ENCODE data around the gene FBXO40. TPM values are rescaled to one million over a fixed set of nuclear protein-coding genes. Genes with fewer than 3 reads are reported as not detected.

FBXO40 gene
- total RNA-seq, 1 experiment from 2014 or later, result not detected

GRCh38 chr3:121660356-121661171 is 67.4 kb downstream of the FBXO40 start, which contains the start of gene HCLS1:
HCLS1 (minus strand) TSS chr3:121660903; CDS start chr3:121658347, 2,556 bp downstream.
- ChIA-PET POLR2A (ENCODE audit: unreplicated experiment) (no interaction called here), CTCF (no interaction called here)
- TF ChIP-seq EZH2 (IDR thresholded peaks at IDR 0.05; ENCODE audit: low read depth) (no peak), CTCF (conservative IDR thresholded peaks at IDR 0.05) (no peak)
- BruUV-seq (replicated peaks), result no TSS peak
- intact Hi-C loops (cut with micrococcal nuclease; ENCODE audit: unreplicated experiment), result loop anchor here (5.0 kb wide), 1 partner anchor 697 kb away; no protein-coding TSS in a partner anchor
- Histone ChIP-seq H3K9me2 (ENCODE audit: insufficient read depth) (no peaks in the 10 kb centered on the region), H3K27me3 (ENCODE audit: insufficient read depth, low read depth) (no peaks in the 10 kb centered on the region), H3K9me3 (ENCODE audit: insufficient read depth, low read depth) (no peaks in the 10 kb centered on the region), H3K27ac (no peak within 1 kb of the TSS), H3F3A (ENCODE audit: insufficient read depth, low read depth) (no peaks in the 10 kb centered on the region), H3K79me2 (ENCODE audit: low read depth) (no peaks in the 10 kb centered on the region), H3K4me2 (no peak within 1 kb of the TSS), H2AFZ (no peak within 1 kb of the TSS), H3K36me3 (ENCODE audit: low read depth) (0 out of 2 replicates have a peak, but pooled peaks cover 2% of the 10 kb centered on the region), H4K20me1 (ENCODE audit: insufficient read depth) (no peaks in the 10 kb centered on the region), H3K4me1 (replicated peaks; ENCODE audit: insufficient read depth) (no peaks in the 10 kb centered on the region), H3K4me3 (no peak within 1 kb of the TSS)
- DNase-seq, result no peak

GRCh38 chr3:121661376-121661775 is 68.2 kb downstream of the FBXO40 start:
- Histone ChIP-seq H3F3A (ENCODE audit: insufficient read depth, low read depth) (no peaks in the 10 kb centered on the region), H3K27ac (no peak overlapping the region), H2AFZ (no peak overlapping the region), H4K20me1 (ENCODE audit: insufficient read depth) (no peaks in the 10 kb centered on the region), H3K9me2 (ENCODE audit: insufficient read depth) (no peaks in the 10 kb centered on the region), H3K27me3 (ENCODE audit: insufficient read depth, low read depth) (no peaks in the 10 kb centered on the region), H3K36me3 (ENCODE audit: low read depth) (0 out of 2 replicates have a peak, but pooled peaks cover 3% of the 10 kb centered on the region), H3K79me2 (ENCODE audit: low read depth) (no peaks in the 10 kb centered on the region), H3K4me2 (no peak overlapping the region), H3K9me3 (ENCODE audit: insufficient read depth, low read depth) (no peaks in the 10 kb centered on the region), H3K4me3 (no peak overlapping the region), H3K4me1 (replicated peaks; ENCODE audit: insufficient read depth) (no peaks in the 10 kb centered on the region)
- ChIA-PET CTCF (no interaction called here), POLR2A (ENCODE audit: unreplicated experiment) (no interaction called here)
- BruUV-seq (replicated peaks), result no TSS peak
- TF ChIP-seq CTCF (conservative IDR thresholded peaks at IDR 0.05) (no peak), EZH2 (IDR thresholded peaks at IDR 0.05; ENCODE audit: low read depth) (no peak)
- intact Hi-C loops (cut with micrococcal nuclease; ENCODE audit: unreplicated experiment), result loop anchor here (5.0 kb wide), 1 partner anchor 696 kb away; no protein-coding TSS in a partner anchor
- DNase-seq, result no peak

DNA sequence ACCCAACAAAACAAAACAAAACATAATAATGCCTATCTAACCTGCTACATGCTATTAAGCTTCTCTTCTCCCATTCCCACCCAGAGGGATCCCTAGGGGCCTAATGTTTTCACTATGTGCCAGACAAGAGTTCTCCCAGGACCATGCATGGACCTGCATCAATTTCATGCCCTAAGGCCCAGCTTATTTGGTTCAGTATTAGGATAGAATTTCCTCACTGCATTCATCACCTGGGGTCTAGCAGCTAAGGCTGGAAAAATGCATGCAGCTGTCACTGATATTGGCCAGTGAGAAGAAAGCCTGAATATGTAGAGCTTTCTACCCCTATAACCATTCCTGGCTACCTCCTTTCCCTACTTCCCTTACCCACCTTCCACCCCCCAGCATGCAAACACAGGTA is 69.6 kb downstream of the FBXO40 start:
- H3K36me3 ChIP-seq (ENCODE audit: low read depth), result peaks cover 13% of the 10 kb centered on the region; the same call in 1 of the 2 replicates
- H3K9me2 ChIP-seq (ENCODE audit: insufficient read depth), result no peaks in the 10 kb centered on the region
- no peaks in the 10 kb centered on the region for H3K27me3 ChIP-seq (ENCODE audit: insufficient read depth, low read depth)
- no peaks in the 10 kb centered on the region for H3F3A ChIP-seq (ENCODE audit: insufficient read depth, low read depth)
- H3K4me1 ChIP-seq (replicated peaks; ENCODE audit: insufficient read depth), result no peaks in the 10 kb centered on the region
- TF ChIP-seq EZH2 (IDR thresholded peaks at IDR 0.05; ENCODE audit: low read depth) (no peak), CTCF (conservative IDR thresholded peaks at IDR 0.05) (no peak)
- ChIA-PET CTCF (no interaction called here), POLR2A (ENCODE audit: unreplicated experiment) (no interaction called here)
- H3K27ac ChIP-seq, result no peak overlapping the region
- no peak for DNase-seq
- no peak overlapping the region for H3K4me2 ChIP-seq
- intact Hi-C loops (cut with micrococcal nuclease; ENCODE audit: unreplicated experiment), result loop anchor here (5.0 kb wide), 1 partner anchor 695 kb away; no protein-coding TSS in a partner anchor
- no peaks in the 10 kb centered on the region for H3K79me2 ChIP-seq (ENCODE audit: low read depth)
- no TSS peak for BruUV-seq (replicated peaks)
- H2AFZ ChIP-seq, result no peak overlapping the region
- H3K9me3 ChIP-seq (ENCODE audit: insufficient read depth, low read depth), result no peaks in the 10 kb centered on the region
- no peak overlapping the region for H3K4me3 ChIP-seq
- 0 out of 2 replicates have a peak, but pooled peaks cover 2% of the 10 kb centered on the region for H4K20me1 ChIP-seq (ENCODE audit: insufficient read depth)
